Large intestine (tissue), 12 donors: ENCODE measurements around the gene MRPL32. TPM values are rescaled to one million over a fixed set of nuclear protein-coding genes. Genes with fewer than 3 reads are reported as not detected.
"Not testable (repeated sequence)": the region's sequence is repeated elsewhere in the genome, so short reads cannot be mapped to it uniquely, and the experiment has no call there.

Experiments used
- DNase-seq, 2 donors: peaks; one replicate each; pipeline versions ENCODE4 v3.0.0 to v3.0.0-alpha.2; 2013
- H3K27ac ChIP-seq: one replicate; pipeline ENCODE4 v1.5.1; 2013; ENCODE audit warnings: low read length
- H3K27me3 ChIP-seq: 2 replicates; pipeline ENCODE4 v1.6.1; 2013; ENCODE audit warnings: low read length; ENCODE audit not compliant: control insufficient read depth, insufficient read depth
- H3K36me3 ChIP-seq: 2 replicates; pipeline ENCODE4 v1.6.1; 2013; ENCODE audit warnings: low read length; ENCODE audit not compliant: control insufficient read depth, insufficient read depth
- H3K4me1 ChIP-seq: one replicate; pipeline ENCODE4 v1.6.1; 2013; ENCODE audit warnings: low read length; ENCODE audit not compliant: control insufficient read depth, insufficient read depth
- H3K4me3 ChIP-seq: one replicate; pipeline ENCODE4 v1.5.1; 2013; ENCODE audit warnings: low read length
- H3K9me3 ChIP-seq: one replicate; pipeline ENCODE4 v1.6.1; 2013; ENCODE audit warnings: mild to moderate bottlenecking, low read depth, low read length, moderate library complexity; ENCODE audit not compliant: control insufficient read depth
- WGBS: methylation state at CpG from one replicate; pipeline ENCODE4 v1.1.5; 2013; ENCODE audit warnings: low lambda C conversion rate; ENCODE audit not compliant: insufficient coverage; 5-methylcytosine and 5-hydroxymethylcytosine counted together
- long read RNA-seq, 11 donors: transcript quantifications; one replicate each; lab custom pipeline, GENCODE V29; 2026
- polyA plus RNA-seq: library from polyadenylated mRNA; unstranded; fragments of 120-200 nt; gene quantifications from one replicate; pipeline ENCODE4 v1.2.1, GENCODE V29; 2013

Gene MRPL32
- 52.2 TPM for polyA plus RNA-seq
- long read RNA-seq, donor 1, transcript MRPL32-201 (3 exons, 1,035 nt), result major isoform, 22 of 22 reads
- long read RNA-seq, donor 1, partial matches to known transcripts, result 0 of 22 reads
- long read RNA-seq, donor 1, other reads (novel, unspliced or antisense), result 0 of 22 reads
- long read RNA-seq, donor 2, transcript MRPL32-201 (3 exons, 1,035 nt), result major isoform, 35 of 40 reads
- long read RNA-seq, donor 2, partial matches to known transcripts, result 5 of 40 reads
- long read RNA-seq, donor 2, other reads (novel, unspliced or antisense), result 0 of 40 reads
- long read RNA-seq, donor 3, transcript MRPL32-201 (3 exons, 1,035 nt), result major isoform, 42 of 58 reads
- long read RNA-seq, donor 3, partial matches to known transcripts, result 16 of 58 reads
- long read RNA-seq, donor 3, other reads (novel, unspliced or antisense), result 0 of 58 reads
- long read RNA-seq, donor 4, transcript MRPL32-201 (3 exons, 1,035 nt), result major isoform, 5 of 5 reads
- long read RNA-seq, donor 4, partial matches to known transcripts, result 0 of 5 reads
- long read RNA-seq, donor 4, other reads (novel, unspliced or antisense), result 0 of 5 reads
- long read RNA-seq, donor 5, transcript MRPL32-201 (3 exons, 1,035 nt), result major isoform, 16 of 16 reads
- long read RNA-seq, donor 5, partial matches to known transcripts, result 0 of 16 reads
- long read RNA-seq, donor 5, other reads (novel, unspliced or antisense), result 0 of 16 reads
- long read RNA-seq, donor 6, transcript MRPL32-201 (3 exons, 1,035 nt), result major isoform, 22 of 29 reads
- long read RNA-seq, donor 6, partial matches to known transcripts, result 7 of 29 reads
- long read RNA-seq, donor 6, other reads (novel, unspliced or antisense), result 0 of 29 reads
- long read RNA-seq, donor 7, transcript MRPL32-201 (3 exons, 1,035 nt), result major isoform, 18 of 30 reads
- long read RNA-seq, donor 7, partial matches to known transcripts, result 12 of 30 reads
- long read RNA-seq, donor 7, other reads (novel, unspliced or antisense), result 0 of 30 reads
- long read RNA-seq, donor 8, transcript MRPL32-201 (3 exons, 1,035 nt), result major isoform, 47 of 59 reads
- long read RNA-seq, donor 8, partial matches to known transcripts, result 12 of 59 reads
- long read RNA-seq, donor 8, other reads (novel, unspliced or antisense), result 0 of 59 reads
- long read RNA-seq, donor 9, transcript MRPL32-201 (3 exons, 1,035 nt), result major isoform, 37 of 52 reads
- long read RNA-seq, donor 9, partial matches to known transcripts, result 15 of 52 reads
- long read RNA-seq, donor 9, other reads (novel, unspliced or antisense), result 0 of 52 reads
- long read RNA-seq, donor 10, transcript MRPL32-201 (3 exons, 1,035 nt), result major isoform, 40 of 46 reads
- long read RNA-seq, donor 10, partial matches to known transcripts, result 6 of 46 reads
- long read RNA-seq, donor 10, other reads (novel, unspliced or antisense), result 0 of 46 reads
- long read RNA-seq, donor 11, transcript MRPL32-201 (3 exons, 1,035 nt), result major isoform, 29 of 29 reads
- long read RNA-seq, donor 11, partial matches to known transcripts, result 0 of 29 reads
- long read RNA-seq, donor 11, other reads (novel, unspliced or antisense), result 0 of 29 reads

DNA sequence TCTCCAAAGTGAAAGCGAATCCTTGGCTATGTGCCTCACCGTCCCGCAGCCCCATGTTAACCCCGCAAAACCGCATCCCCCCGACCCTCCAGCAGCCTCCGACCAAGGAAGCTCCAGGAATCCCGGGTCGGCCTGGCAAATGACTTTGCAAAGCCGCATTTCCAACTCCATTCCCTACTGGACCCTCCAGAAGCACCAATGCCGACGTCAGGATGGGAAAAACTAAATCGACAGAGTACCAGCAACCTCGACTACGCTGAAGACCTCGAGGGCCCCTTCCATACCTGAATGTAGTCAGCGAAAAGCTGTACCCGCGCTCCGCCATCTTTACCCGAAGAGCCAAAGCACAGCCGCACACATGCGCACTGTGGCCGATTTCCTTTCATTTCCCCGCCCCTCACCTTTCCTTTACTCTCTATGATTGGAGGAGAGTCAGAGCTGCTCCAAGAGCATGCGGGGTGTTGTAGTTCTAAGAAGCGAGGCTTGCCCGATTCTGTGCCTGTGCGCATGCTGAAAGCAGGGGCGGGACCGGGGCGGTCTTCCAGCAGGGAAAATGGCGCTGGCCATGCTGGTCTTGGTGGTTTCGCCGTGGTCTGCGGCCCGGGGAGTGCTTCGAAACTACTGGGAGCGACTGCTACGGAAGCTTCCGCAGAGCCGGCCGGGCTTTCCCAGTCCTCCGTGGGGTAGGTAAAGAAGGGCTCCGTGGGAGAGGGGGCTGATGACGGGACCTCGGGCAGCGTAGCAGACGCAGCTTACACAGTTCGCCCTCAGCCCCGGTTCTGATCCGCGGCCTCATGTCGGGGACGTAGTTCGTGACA lies at the start of gene MRPL32, which contains the start of gene PSMA2:
TSS of gene MRPL32 (plus strand) at position 543 of the 818 bp plus-strand sequence. CDS start at position 554, 11 bp downstream.
TSS of gene PSMA2 (minus strand) at position 341 of the 818 bp plus-strand sequence. CDS start at position 325, 16 bp downstream.
- no peaks in the 10 kb centered on the region for H3K9me3 ChIP-seq
- peak within 1 kb of the TSS; percentile 87 for H3K4me3 ChIP-seq
- H3K4me1 ChIP-seq, result peaks cover 9% of the 10 kb centered on the region
- no peaks in the 10 kb centered on the region for H3K27me3 ChIP-seq
- no CpG with 5 or more reads among the region's 56 CpGs for WGBS
- H3K27ac ChIP-seq, result peak within 1 kb of the TSS; percentile 75
- H3K36me3 ChIP-seq, result peaks cover 15% of the 10 kb centered on the region
- DNase-seq, result peak; percentile 97

DNA sequence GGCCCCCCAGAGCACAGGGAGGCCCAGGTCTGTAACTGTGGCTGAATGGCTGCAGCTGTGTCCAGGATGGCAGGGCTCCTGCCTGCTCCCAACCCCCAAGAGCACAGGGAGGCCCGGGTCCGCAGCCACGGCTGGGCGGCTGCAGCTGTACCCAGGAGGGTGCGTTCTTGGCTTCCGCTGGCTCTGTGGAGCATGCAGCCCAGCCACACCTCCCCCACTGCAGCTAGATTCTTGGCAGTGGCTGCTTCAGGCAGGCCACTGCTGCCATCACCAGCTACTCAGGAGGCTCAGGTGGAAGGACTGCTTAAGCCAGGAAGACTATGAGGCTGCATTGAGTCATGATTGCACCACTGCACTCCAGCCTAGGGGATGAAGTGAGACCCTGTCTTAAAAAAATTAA lies 48.2 kb upstream of the MRPL32 start:
- Histone ChIP-seq H3K4me3 (no peak overlapping the region), H3K4me1 (peaks cover 3% of the 10 kb centered on the region), H3K27ac (no peak overlapping the region), H3K36me3 (no peaks in the 10 kb centered on the region), H3K27me3 (no peaks in the 10 kb centered on the region), H3K9me3 (no peaks in the 10 kb centered on the region)
- no peak for DNase-seq
- WGBS, result no CpG with 5 or more reads among the region's 6 CpGs

DNA sequence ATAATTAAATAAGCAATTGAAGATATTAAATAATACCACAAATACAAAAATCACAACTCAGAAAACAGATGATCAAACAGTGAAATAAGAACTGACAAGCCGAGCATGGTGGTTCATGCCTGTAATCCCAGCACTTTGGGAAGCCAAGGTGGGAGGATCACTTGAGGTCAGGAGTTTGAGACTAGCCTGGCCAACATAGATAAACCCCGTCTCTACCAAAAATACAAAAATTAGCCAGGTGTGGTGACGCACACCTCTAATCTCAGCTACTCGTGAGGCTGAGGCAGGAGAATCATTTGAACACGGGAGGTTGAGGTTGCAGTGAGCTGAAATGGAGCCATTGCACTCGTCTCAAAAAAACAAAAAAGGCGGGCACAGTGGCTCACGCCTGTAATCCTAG lies 47.0 kb upstream of the MRPL32 start:
- H3K9me3 ChIP-seq, H3K36me3 ChIP-seq, H3K4me3 ChIP-seq, H3K27ac ChIP-seq, DNase-seq, H3K4me1 ChIP-seq, H3K27me3 ChIP-seq: not testable (repeated sequence)
- WGBS, result no CpG with 5 or more reads among the region's 8 CpGs

DNA sequence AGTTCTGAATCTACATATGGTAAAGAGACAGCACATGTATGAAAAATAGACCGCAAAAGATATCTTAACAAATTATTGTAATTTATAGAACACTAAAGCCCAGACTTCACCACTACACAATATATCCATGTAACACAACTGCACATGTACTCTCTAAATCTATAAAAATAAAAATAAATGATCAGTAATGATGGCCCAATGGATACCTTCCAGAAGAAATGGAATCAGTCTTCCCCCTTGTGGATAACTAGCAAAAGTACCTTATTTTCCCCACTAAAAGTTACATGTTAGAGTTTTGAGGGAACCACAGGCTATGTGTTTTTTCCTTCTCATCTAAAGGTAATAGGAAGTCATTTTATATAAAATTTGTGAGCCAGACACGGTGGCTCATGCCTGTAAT lies 46.0 kb upstream of the MRPL32 start:
- peaks cover 3% of the 10 kb centered on the region for H3K4me1 ChIP-seq
- WGBS, result 63% methylated on average over 1 of the region's 2 CpGs
- H3K27me3 ChIP-seq, result no peaks in the 10 kb centered on the region
- H3K36me3 ChIP-seq, result no peaks in the 10 kb centered on the region
- peaks cover 2% of the 10 kb centered on the region for H3K9me3 ChIP-seq
- H3K27ac ChIP-seq, result no peak overlapping the region
- no peak for DNase-seq
- no peak overlapping the region for H3K4me3 ChIP-seq

DNA sequence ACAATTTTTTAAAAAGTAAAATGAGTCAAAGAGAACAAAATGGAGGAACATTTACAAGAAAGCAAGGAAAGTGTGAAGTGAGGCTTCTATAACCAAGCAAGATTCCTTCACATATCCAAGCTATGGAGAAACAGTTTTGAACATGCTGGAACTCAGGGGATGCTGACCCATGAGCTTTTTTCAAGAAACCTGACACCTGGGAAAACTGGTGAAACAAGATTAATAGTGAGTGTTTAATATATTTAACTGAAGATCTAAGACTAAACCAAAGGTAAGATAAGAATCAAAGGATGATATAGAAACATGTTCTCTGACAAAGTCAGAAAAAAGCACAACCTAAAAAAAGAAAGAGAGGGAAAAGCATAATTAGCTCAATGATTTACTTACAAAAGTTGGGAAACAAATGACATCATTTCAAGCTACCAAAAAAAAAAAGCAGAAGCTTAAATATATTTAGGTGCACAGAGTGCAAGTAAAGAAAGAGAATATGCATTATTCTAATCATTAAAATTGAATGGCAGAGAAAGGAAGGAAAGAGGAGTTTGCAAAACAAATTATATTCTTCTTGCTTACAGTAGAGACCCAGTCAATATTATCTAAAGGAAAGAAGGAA lies 45.2 kb upstream of the MRPL32 start:
- H3K27me3 ChIP-seq, result no peaks in the 10 kb centered on the region
- no peak overlapping the region for H3K27ac ChIP-seq
- no peaks in the 10 kb centered on the region for H3K36me3 ChIP-seq
- H3K9me3 ChIP-seq, result peaks cover 2% of the 10 kb centered on the region
- no peak for DNase-seq
- H3K4me3 ChIP-seq, result no peak overlapping the region
- H3K4me1 ChIP-seq, result peaks cover 3% of the 10 kb centered on the region

DNA sequence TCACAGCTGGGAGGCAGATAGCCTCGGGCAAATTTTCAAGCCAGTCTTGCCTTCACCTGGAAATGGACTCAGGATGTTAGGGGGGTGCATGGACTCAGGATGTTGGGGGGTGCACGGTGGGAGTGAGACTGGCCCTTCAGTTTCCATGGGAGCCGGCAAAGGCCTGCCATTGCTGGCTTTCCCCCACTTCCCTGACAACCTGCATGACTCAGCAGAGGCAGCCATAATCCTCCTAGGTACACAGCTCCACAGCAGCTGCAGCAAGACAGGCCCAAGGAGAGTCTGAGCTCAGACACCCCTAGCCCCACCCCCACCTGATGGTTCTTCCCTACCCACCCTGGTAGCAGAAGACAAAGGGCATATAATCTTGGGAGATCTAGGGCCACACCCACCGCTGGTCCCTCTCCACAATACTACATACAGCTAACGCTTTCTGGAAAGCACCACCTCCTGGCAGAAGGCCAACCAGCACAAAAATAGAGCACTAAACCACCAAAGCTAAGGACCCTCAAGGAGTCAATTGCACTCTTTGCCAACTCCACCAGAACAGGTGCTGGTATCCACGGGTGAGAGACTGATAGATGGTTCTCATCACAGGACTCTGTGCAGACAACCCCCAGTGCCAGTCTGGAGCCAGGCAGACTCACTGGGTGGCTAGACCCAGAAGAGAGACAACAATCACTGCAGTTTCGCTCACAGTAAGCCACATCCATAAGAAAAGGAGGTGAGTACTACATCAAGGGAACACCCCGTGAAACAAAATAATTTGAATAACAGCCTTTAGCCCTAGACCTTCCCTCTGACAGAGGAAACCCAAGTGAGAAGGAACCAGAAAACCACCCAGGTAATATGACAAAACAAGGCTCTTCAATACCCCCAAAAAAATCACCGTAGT lies 38.6 kb upstream of the MRPL32 start:
- Histone ChIP-seq H3K27ac (no peak overlapping the region), H3K27me3 (no peaks in the 10 kb centered on the region), H3K4me1 (no peaks in the 10 kb centered on the region), H3K9me3 (peaks cover 5% of the 10 kb centered on the region), H3K4me3 (no peak overlapping the region), H3K36me3 (no peaks in the 10 kb centered on the region)
- DNase-seq, result no peak
- WGBS, result 100% methylated on average over 1 of the region's 9 CpGs

DNA sequence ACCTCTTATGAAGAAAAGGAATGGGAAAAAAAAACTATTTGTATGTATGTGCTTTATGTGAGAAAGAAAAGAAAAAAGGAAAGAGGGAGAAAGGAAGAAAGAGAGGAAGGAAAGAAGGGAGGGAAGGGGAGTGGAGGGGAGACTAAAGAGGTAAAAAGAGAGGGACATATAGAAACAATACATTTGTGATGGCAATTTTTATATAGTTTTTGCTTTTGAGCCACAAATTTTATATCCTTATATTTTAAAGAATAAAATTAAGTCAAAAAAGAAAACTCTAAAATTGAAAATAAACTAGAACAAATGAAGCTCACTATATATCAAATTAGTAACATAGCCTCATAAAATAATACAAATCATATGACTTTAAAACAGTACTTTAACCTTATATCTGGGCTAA lies 31.3 kb upstream of the MRPL32 start:
- H3K27ac ChIP-seq, result no peak overlapping the region
- DNase-seq, result no peak

DNA sequence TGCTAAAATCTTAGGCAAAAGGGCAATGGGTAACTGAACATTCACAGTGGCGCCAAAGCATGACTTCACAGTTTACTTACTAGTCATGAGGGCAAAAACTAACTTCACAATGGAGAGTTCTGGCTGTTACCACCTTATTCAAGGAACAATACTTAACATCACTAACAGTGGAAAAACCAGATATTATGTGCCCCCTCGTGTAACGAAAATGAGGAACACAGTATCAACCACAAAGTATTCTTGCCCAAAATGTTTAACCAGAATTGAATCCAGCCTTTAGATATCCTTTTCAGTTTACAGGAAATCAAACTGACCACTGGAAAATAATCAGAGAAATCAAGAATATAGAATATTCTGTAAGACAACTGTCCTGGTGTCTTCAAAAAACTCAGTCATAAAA lies 29.8 kb upstream of the MRPL32 start:
- Histone ChIP-seq H3K36me3 (no peaks in the 10 kb centered on the region), H3K4me3 (no peak overlapping the region), H3K27ac (no peak overlapping the region), H3K27me3 (no peaks in the 10 kb centered on the region), H3K9me3 (peaks cover 3% of the 10 kb centered on the region), H3K4me1 (peaks cover 4% of the 10 kb centered on the region)
- no CpG with 5 or more reads among the region's 3 CpGs for whole genome bisulfite sequencing
- DNase-seq, result no peak

More for the DNA sequence above, 31.3 kb upstream of the MRPL32 start:
- Histone ChIP-seq H3K27me3 (no peaks in the 10 kb centered on the region), H3K4me1 (no peaks in the 10 kb centered on the region), H3K4me3 (no peak overlapping the region), H3K36me3 (no peaks in the 10 kb centered on the region), H3K9me3 (peaks cover 3% of the 10 kb centered on the region)
